GM12878 (cell line): ENCODE data around the gene PRKRA. TPM values are rescaled to one million over a fixed set of nuclear protein-coding genes. Genes with fewer than 3 reads are reported as not detected.

Source experiments
- ATAC-seq: fragments of 200-7000 bp; cut with Tn5 transposase; 3 replicates; pipeline ENCODE4 v1.9.1; 2020; ENCODE audit warnings: mild to moderate bottlenecking, moderate library complexity
- BruUV-seq: library from RNA; stranded (reverse); fragments of 400-500 nt; replicated peaks from 2 replicates; lab custom pipeline; 2021; lab: Mats Ljungman, UMichigan
- CTCF ChIA-PET: fragments of 300-600 bp; sonication (Branson Sonifier 250); formaldehyde crosslinking; extraction: SDS; loops from one replicate; lab custom pipeline; 2021; ENCODE audit warnings: inconsistent platforms; lab: Yijun Ruan, JAX
- POLR2A ChIA-PET: fragments of 350-600 bp; formaldehyde crosslinking; extraction: SDS; loops from one replicate; lab custom pipeline; 2021; ENCODE audit warnings: inconsistent platforms; lab: Charles Lee
- RAD21 ChIA-PET: fragments of 300-600 bp; sonication (Branson Sonifier 250); formaldehyde crosslinking; loops from one replicate; lab custom pipeline; 2023; ENCODE audit warnings: antibody characterized with exemption; ENCODE audit not compliant: unreplicated experiment; lab: Charles Lee
- SMC1A ChIA-PET: fragments of 300-600 bp; sonication (Branson Sonifier 250); formaldehyde crosslinking; loops from one replicate; lab custom pipeline; 2023; ENCODE audit not compliant: unreplicated experiment, uncharacterized antibody; lab: Charles Lee
- DNase-seq: peaks from one replicate; pipeline ENCODE4 v3.0.0-alpha.2; 2011; ENCODE audit warnings: low read depth, low spot score
- FAIRE-seq: peaks from 3 replicates; lab custom pipeline; 2011; peaks lifted over from hg19 to GRCh38; lab: Jason Lieb, UNC
- H2AFZ ChIP-seq: 2 replicates; pipeline ENCODE4 v1.6.0; 2011; ENCODE audit warnings: low read depth, low read length, control low read depth; ENCODE audit not compliant: control insufficient read depth
- H3K27ac ChIP-seq: 2 replicates; pipeline ENCODE4 v1.5.1; 2011; ENCODE audit warnings: control low read depth; ENCODE audit not compliant: control insufficient read depth, insufficient read depth
- H3K27me3 ChIP-seq, 2 experiments: replicated peaks in 1 of 2; 2 replicates each; pipeline versions ENCODE4 v1.6.0 to v1.6.1; 2011; ENCODE audit warnings: low read length in 1 of 2; ENCODE audit not compliant: control insufficient read depth in 2 of 2, insufficient read depth in 2 of 2
- H3K36me3 ChIP-seq, 2 experiments: 2 replicates each; pipeline ENCODE4 v1.5.1; 2011; ENCODE audit warnings: low read length in 1 of 2; ENCODE audit not compliant: control insufficient read depth in 2 of 2, insufficient read depth in 2 of 2
- H3K4me1 ChIP-seq: 2 replicates; pipeline ENCODE4 v1.6.1; 2011; ENCODE audit warnings: mild to moderate bottlenecking, low read length, moderate library complexity, mixed read lengths; ENCODE audit not compliant: control insufficient read depth, insufficient read depth
- H3K4me2 ChIP-seq: 2 replicates; pipeline ENCODE4 v1.6.0; 2011; ENCODE audit warnings: control low read depth; ENCODE audit not compliant: control insufficient read depth, insufficient read depth
- H3K4me3 ChIP-seq: fragments of 200-600 bp; sonication (generic); 2 replicates; pipeline ENCODE4 v1.5.1; 2016
- H3K79me2 ChIP-seq: 2 replicates; pipeline ENCODE4 v1.6.0; 2011; ENCODE audit warnings: low read length; ENCODE audit not compliant: control insufficient read depth, insufficient read depth
- H3K9ac ChIP-seq: 2 replicates; pipeline ENCODE4 v1.8.0; 2011; ENCODE audit warnings: low read length, control low read depth, mixed read lengths; ENCODE audit not compliant: control insufficient read depth, insufficient read depth
- H3K9me3 ChIP-seq: replicated peaks from 3 replicates; pipeline ENCODE4 v1.5.1; 2011; ENCODE audit warnings: mild to moderate bottlenecking, low read length; ENCODE audit not compliant: control insufficient read depth, insufficient read depth
- H4K20me1 ChIP-seq: 2 replicates; pipeline ENCODE4 v1.6.0; 2011; ENCODE audit not compliant: control insufficient read depth, insufficient read depth
- EZH2 ChIP-seq: IDR thresholded peaks from 2 replicates; pipeline ENCODE4 v1.6.1; 2012; ENCODE audit warnings: low read depth, mild to moderate bottlenecking, control low read depth, inconsistent platforms, low read length, borderline replicate concordance; ENCODE audit not compliant: control insufficient read depth
- NFYA ChIP-seq: IDR thresholded peaks from 2 replicates; pipeline ENCODE4 v1.6.1; 2011; ENCODE audit warnings: low read depth, mild to moderate bottlenecking, low read length, improper control_type of control experiment, borderline replicate concordance
- PBX3 ChIP-seq: IDR thresholded peaks from 2 replicates; pipeline ENCODE4 v1.6.1; 2011; ENCODE audit warnings: mild to moderate bottlenecking, low read depth, low read length, moderate library complexity; ENCODE audit not compliant: insufficient replicate concordance
- SMAD1 ChIP-seq: fragments of 450-650 bp; IDR thresholded peaks from 2 replicates; pipeline ENCODE4 v1.6.1; 2018; ENCODE audit warnings: mild to moderate bottlenecking, low read depth; ENCODE audit not compliant: partially characterized antibody
- TAF1 ChIP-seq: IDR thresholded peaks from 2 replicates; pipeline ENCODE4 v1.6.1; 2011; ENCODE audit warnings: mild to moderate bottlenecking, low read depth, low read length, borderline replicate concordance
- ZZZ3 ChIP-seq: IDR thresholded peaks from 2 replicates; pipeline ENCODE4 v1.6.1; 2011; ENCODE audit warnings: low read depth; ENCODE audit not compliant: control insufficient read depth, insufficient read length
- WGBS: methylation state at CpG from one replicate; pipeline ENCODE4 v1.1.6; 2016; ENCODE audit warnings: low lambda C conversion rate; ENCODE audit not compliant: insufficient replicate concordance, insufficient coverage; ENCODE audit errors: missing lambda C conversion rate; 5-methylcytosine and 5-hydroxymethylcytosine counted together
- in situ Hi-C: fragments of 300-500 bp; cut with MboI; formaldehyde crosslinking; loops from 9 replicates; pipeline ENCODE4 v1.14.3; 2018; ENCODE audit warnings: mixed read lengths
- intact Hi-C: fragments of 100-400 bp; cut with micrococcal nuclease; formaldehyde crosslinking; loops from one replicate; pipeline ENCODE4 v1.14.2; 2022; ENCODE audit not compliant: unreplicated experiment
- polyA plus RNA-seq, 11 experiments: library from polyadenylated mRNA; depleted of rRNA in 4 of 11; unstranded in 6 of 11; stranded (reverse) in 5 of 11; fragments of >200 nt; fragmentation: Nextera tagmentation in 4 of 11; fragmentation: Illumina TruSeq in 1 of 11; extraction: Ambion mirVana in 4 of 11; extraction: Trizol in 1 of 11; gene quantifications; 1 replicate in 1 of 11; 2 replicates in 10 of 11; pipeline versions ENCODE4 v1.2.1 to v1.2.3, GENCODE V29; 2011 to 2016; ENCODE audit warnings: inconsistent platforms in 2 of 11, missing spikeins in 2 of 11, low read depth in 1 of 11
- total RNA-seq, 4 experiments: library from RNA; depleted of rRNA in 3 of 4; stranded (reverse); fragments of >200 nt in 3 of 4; fragmentation: Illumina TruSeq in 1 of 4; extraction: Trizol in 1 of 4; gene quantifications; 2 replicates each; pipeline versions ENCODE4 v1.2.1 to v1.2.3, GENCODE V29; 2013 to 2021
- TF ChIP-seq, protein P1 (sequence below): IDR thresholded peaks from 2 replicates; pipeline ENCODE4 v1.6.1; 2012; ENCODE audit warnings: mild to moderate bottlenecking, low read depth, low read length
- TF ChIP-seq, protein P2 (sequence below): fragments of 450-650 bp; IDR thresholded peaks from 2 replicates; pipeline ENCODE4 v1.6.1; 2018; ENCODE audit warnings: mild to moderate bottlenecking, low read depth, moderate library complexity; ENCODE audit not compliant: partially characterized antibody

Gene PRKRA
- total and polyA plus RNA-seq, 10 of the 15 experiments (the other 5 are each of a cell fraction or from before 2014, with no cell fraction given): 19.1 to 75.6 (median 51.7) TPM

- TF ChIP-seq, protein P1, sequence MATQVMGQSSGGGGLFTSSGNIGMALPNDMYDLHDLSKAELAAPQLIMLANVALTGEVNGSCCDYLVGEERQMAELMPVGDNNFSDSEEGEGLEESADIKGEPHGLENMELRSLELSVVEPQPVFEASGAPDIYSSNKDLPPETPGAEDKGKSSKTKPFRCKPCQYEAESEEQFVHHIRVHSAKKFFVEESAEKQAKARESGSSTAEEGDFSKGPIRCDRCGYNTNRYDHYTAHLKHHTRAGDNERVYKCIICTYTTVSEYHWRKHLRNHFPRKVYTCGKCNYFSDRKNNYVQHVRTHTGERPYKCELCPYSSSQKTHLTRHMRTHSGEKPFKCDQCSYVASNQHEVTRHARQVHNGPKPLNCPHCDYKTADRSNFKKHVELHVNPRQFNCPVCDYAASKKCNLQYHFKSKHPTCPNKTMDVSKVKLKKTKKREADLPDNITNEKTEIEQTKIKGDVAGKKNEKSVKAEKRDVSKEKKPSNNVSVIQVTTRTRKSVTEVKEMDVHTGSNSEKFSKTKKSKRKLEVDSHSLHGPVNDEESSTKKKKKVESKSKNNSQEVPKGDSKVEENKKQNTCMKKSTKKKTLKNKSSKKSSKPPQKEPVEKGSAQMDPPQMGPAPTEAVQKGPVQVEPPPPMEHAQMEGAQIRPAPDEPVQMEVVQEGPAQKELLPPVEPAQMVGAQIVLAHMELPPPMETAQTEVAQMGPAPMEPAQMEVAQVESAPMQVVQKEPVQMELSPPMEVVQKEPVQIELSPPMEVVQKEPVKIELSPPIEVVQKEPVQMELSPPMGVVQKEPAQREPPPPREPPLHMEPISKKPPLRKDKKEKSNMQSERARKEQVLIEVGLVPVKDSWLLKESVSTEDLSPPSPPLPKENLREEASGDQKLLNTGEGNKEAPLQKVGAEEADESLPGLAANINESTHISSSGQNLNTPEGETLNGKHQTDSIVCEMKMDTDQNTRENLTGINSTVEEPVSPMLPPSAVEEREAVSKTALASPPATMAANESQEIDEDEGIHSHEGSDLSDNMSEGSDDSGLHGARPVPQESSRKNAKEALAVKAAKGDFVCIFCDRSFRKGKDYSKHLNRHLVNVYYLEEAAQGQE: no peak
- TF ChIP-seq PBX3 (no peak), TAF1 (no peak)
These were observed 65.3 kb downstream of the PRKRA start (continued) for GRCh38 chr2:178385595-178386148.

- RAD21 ChIA-PET: no interaction called here
- no peak for TF ChIP-seq EZH2
- TF ChIP-seq, protein P2, sequence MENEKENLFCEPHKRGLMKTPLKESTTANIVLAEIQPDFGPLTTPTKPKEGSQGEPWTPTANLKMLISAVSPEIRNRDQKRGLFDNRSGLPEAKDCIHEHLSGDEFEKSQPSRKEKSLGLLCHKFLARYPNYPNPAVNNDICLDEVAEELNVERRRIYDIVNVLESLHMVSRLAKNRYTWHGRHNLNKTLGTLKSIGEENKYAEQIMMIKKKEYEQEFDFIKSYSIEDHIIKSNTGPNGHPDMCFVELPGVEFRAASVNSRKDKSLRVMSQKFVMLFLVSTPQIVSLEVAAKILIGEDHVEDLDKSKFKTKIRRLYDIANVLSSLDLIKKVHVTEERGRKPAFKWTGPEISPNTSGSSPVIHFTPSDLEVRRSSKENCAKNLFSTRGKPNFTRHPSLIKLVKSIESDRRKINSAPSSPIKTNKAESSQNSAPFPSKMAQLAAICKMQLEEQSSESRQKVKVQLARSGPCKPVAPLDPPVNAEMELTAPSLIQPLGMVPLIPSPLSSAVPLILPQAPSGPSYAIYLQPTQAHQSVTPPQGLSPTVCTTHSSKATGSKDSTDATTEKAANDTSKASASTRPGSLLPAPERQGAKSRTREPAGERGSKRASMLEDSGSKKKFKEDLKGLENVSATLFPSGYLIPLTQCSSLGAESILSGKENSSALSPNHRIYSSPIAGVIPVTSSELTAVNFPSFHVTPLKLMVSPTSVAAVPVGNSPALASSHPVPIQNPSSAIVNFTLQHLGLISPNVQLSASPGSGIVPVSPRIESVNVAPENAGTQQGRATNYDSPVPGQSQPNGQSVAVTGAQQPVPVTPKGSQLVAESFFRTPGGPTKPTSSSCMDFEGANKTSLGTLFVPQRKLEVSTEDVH: no peak
- no peak for TF ChIP-seq NFYA
- no peak for TF ChIP-seq ZZZ3
- no peak for TF ChIP-seq SMAD1
These were observed 67.3 kb downstream of the PRKRA start for GRCh38 chr2:178383718-178384117.

More at GRCh38 chr2:178383718-178384117, 67.3 kb downstream of the PRKRA start:
- SMC1A ChIA-PET: interaction anchor here (1.1 kb wide), 1 partner anchor 35 kb away, joined by 3 read pairs; no protein-coding TSS in a partner anchor
- H3K36me3 ChIP-seq: no peaks in the 10 kb centered on the region
- DNase-seq (no peak), FAIRE-seq (no peak), ATAC-seq (no peak)
- H4K20me1 ChIP-seq: no peaks in the 10 kb centered on the region
- intact Hi-C loops (no loop called here), in situ Hi-C loops (no loop called here)
- POLR2A ChIA-PET: no interaction called here
- H3K9me3 ChIP-seq: no peaks in the 10 kb centered on the region
- no peak overlapping the region for H3K4me2 ChIP-seq
- no peak overlapping the region for H2AFZ ChIP-seq
- H3K4me1 ChIP-seq: no peaks in the 10 kb centered on the region
- H3K27me3 ChIP-seq: no peaks in the 10 kb centered on the region
- 47% methylated on average over 5 of the region's 5 CpGs for WGBS
- H3K4me3 ChIP-seq: no peak overlapping the region
- no peak overlapping the region for H3K27ac ChIP-seq
- H3K79me2 ChIP-seq: no peaks in the 10 kb centered on the region
- BruUV-seq: no TSS peak
- CTCF ChIA-PET: no interaction called here
- no peak overlapping the region for H3K9ac ChIP-seq
